GM18873 (cell line): Measurements from ENCODE around the gene CPT1A.

Experiments used
- ATAC-seq: cut with Tn5 transposase; IDR thresholded peaks from one replicate; pipeline ENCODE4 v1.9.1; 2021; ENCODE audit warnings: mild to moderate bottlenecking, moderate library complexity, moderate number of reproducible peaks; ENCODE audit not compliant: unreplicated experiment, low FRiP score

CPT1A gene

DNA sequence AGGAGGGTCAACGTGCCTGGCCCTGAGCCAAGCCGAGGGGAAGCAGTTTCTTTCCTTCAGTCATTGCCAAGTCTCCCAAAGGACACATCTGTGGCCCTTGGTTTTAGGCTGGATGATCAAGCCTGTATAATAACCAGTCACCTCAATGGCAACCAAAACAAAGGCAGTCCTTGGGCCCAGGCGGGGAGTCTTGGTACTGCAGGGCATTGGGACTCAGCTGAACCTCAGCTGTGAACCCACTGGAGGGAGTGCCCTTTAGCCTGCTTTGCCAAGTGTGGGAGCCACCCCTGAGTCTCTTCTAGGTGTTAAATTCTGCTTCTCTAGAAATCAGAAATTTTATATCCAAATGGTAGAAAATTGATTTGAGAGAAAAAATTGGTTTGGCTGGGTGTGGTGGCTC is 36.9 kb downstream of the CPT1A start:
- ATAC-seq: no peak

DNA sequence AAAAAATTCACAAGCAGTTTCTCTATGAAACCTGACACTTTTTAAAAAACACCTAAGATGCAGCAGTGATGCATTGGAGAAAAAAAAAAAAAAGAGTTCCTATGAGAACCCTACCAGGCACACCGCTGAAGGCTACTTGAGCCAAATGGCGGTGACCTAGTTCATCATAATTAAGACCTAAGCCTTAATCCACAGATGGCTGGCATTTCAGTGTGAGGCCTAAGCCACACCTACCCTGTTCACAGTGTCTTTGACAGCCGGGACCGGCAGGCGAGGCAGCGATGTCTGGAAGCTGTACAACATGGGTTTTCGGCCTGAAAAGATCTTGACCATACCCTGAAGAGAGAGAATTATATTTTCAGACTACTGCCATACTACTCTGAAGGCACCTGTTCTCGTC is 38.0 kb downstream of the CPT1A start:
- no peak for ATAC-seq

DNA sequence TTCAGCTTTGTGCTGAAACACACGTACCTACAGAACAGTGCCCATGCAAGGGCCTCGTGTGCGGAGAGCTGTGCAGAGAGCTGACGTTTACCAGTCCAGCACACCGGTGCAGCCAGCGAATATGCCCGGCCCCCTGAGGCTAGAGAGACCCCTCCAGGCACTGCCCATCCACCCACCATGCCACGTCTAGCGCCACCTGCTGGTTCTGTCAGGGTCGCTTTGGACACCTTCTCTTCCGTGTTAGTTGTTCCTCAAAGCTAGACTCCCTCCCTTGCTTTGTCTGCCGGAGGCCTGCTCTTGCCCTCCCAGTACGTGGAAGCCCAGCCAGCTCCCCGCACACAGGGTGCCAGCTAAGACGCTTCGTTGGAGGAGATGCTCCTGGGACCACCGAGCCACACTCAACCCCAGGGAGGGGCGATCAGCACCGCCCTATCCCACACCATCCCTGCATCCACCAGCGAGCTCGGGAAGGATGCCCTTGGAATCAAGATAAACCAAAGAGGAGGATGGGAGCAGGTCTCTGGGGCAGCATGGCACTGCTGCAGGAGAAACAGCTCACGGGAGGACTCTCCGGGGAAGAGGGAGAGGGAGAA is 43.4 kb downstream of the CPT1A start:
- ATAC-seq: no peak

DNA sequence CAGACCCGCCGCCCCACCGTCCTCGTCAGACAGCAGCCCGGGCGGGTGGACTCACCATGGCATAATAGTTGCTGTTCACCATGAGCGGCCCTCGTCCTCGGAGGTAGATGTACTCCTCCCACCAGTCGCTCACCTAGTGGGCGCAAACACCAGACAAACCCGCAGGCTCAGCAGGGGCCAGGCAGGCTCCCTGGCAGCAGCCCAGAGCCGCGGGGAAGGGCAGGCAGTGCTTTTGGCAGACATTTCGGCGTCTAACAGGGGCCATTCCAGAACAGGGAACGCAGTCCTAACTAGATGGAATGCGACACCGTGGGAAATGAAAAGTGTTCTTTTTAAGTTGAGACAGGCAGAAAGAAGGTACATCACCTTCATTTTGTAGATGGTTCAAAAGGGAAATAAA is 44.9 kb downstream of the CPT1A start:
- no peak for ATAC-seq

- ATAC-seq: no peak
Observed at GRCh38 chr11:68792400-68792966, 49.2 kb downstream of the CPT1A start.

DNA sequence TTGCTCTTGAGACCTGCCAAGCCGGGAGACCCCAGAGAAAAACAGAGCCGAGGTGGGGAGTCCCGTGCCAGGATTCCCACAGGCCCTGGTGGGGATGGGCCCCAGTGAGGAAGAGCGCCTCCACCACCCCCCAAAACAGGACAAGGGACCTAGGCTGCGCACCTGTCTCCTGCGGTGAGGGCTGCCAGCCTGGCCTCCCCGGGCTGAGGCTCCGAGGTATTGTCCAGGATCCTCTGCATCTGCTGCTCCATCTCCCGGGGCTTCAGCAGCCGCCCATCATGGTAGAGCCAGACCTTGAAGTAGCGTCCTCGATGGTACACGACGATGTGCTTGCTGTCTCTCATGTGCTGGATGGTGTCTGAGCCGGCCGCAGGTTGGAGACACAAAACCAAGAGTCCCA is 57.1 kb downstream of the CPT1A start:
- no peak for ATAC-seq

DNA sequence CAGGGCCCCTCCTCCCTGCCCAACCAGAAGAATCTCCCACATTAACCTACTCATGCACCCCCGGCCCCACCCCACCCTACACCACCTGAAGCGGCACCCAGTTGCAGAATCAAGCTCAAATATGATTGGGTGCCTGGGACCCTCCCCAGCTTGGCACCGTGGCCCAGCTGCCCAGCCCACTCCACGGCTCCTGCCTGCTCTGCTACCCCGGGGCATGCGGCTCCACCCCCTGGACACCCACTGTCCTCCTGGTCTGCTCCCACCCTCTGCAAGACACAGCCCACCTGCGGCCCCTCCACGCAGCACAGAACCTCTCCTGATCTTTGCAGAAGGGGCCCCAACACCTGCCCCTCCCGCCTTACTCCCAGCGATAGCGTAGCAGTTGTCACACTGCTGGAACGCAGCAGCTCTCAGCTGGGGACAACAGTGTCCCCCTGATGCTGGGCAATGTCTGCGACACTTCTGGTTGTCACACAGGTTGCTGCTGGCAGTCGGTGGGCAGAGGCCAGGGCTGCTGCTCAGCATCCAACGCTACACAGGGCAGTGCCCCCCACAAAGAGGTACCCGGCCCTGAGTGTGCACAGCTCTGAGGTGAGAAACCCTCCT is 58.4 kb downstream of the CPT1A start:
- ATAC-seq: no peak

GRCh38 chr11:68782711-68783110 is 59.0 kb downstream of the CPT1A start:
- no peak for ATAC-seq

DNA sequence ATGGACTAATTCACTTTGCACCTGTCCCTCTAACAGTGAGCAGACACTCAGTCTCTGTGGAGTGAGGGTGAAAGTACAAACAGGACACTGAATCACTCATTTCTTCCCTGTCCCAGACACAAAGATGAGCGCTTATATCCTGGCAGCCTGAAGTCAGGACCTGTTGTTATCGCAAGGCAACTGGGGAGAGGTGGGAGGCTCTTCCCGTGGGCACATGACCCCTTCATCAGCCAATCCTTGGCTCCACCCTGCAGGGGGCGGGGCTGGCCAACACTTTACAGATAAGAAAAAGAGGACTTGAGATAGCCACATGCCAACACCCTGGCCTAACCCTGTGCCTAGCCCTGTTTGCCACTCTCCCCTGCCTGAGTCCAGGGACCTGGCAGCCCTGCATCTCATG is 60.9 kb downstream of the CPT1A start:
- ATAC-seq: no peak

DNA sequence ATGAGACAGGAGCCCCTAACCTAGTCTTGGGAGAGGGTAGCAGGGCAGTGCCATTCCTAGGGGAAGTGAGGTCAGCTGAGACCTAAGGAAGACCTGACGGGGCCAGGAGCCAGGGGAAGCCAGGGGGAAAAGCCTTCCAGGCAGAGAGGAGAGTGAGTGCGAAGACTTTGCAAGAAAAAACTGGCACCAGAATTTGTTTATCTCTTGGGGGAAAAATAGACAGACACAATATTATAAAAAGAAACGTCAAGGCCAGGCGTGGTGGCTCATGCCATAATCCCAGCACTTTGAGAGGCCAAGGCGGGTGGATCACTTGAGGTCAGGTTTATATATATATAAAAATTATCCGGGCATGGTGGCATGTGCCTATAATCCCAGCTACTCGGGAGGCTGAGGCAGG is 63.5 kb downstream of the CPT1A start:
- ATAC-seq: no peak

- ATAC-seq: no peak
Observed at GRCh38 chr11:68776442-68777235, 65.1 kb downstream of the CPT1A start.

DNA sequence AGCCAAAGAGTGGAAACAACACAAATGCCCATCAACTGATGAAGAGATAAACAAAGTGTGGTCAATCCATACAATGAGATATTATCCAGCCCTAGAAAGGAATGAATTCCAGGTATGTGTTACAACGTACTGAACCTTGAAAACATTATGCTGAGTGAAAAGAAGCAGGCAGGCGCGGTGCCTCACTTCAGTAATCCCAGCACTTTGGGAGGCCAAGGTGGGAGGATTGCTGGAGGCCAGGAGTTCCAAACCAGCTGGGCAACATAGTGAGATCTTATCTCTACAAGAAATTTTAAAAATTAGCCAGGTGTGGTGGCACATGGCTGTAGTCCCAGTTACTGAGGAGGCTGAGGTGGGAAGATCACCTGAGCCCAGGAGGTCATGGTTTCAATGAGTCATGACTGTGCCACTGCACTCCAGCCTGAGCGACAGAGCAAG is 65.7 kb downstream of the CPT1A start:
- ATAC-seq: no peak

DNA sequence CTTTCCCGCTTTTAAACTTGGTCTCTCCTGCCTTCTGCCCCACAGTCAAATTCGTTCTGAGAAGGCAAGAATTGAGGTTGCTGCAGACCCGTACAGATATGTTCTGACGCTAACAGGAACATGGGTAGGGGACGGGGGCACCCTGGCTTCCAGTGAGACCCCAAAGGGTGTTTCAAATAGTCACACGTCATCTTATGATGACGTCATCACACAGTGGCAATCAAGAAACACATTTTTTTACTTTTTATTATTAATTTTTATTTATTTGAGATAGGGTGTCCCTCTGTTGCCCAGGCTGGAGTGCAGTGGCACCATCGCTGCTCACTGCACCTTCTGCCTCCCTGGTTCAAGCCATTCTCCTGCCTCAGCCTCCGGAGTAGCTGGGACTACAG is 67.5 kb downstream of the CPT1A start:
- no peak for ATAC-seq

DNA sequence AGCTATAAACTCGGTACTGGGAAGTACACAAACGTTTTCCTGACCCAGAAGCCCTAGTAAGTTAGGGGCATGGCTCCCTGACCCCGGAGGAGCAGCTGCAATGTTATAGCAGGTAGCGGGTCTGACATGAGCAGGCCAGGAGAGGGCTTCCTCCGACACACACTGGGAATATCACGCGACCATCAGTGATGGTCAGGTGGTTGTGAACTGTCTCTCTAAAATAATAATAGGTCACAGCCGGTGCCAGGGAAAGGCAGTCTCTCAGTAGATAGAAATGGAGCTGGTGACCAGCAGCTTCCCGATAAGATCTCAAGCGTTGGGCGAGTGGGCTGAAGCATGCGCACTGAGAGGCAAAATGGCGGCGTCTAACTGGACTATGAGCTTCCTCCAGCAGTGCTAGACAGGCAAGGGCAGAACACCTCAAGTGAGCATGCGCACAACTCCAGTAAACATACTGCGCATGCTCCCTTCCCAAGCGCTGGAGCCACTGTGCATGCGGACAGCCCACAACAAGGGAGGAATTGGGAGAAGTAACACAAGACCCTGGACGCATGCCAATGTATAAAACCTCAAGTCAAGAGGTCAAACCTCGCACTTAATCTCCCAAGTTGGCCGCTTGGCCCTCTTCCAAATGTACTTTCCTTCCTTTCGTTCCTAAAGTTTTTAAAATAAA is 68.1 kb downstream of the CPT1A start:
- no peak for ATAC-seq

DNA sequence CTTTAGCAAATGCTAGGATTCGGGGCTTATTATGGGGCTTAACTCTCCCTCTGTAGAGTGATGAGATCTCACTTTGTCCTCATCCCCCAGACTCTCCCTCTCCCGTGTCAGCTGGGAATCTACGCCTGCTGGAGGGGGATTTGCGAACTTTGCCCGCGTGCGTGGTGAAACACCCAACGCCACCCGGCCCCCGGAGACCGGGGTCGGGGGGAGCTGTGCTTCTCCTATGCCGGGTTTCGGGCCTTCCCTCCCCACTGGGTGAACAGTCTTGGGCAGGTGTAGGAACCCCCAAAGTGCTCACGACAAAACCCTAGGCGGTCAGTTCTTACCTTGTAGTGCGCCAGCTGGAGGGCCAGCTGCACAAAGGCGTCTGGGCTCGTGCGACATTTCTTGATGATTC is 68.8 kb downstream of the CPT1A start:
- ATAC-seq: no peak

GRCh38 chr11:68770781-68771180 is 70.9 kb downstream of the CPT1A start:
- no peak for ATAC-seq

DNA sequence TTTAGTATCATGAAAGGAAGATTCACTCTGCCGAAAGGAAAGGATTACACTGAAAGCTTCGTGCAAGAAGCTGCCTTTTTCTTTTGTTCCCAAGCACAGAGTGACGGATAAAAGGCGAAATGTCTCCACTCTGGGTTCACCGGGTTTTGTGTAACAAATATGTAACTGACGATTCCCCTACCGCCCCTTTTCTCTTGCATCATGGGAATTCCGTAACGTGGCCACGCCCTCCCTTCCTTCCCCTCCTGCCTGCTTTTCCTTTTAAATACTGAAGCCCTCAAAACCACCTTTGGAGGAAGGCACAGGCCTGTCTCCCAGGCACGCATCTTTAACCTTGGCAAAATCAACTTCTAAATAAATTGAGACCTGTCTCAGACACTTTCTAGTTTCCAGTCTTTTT is 74.0 kb downstream of the CPT1A start:
- no peak for ATAC-seq

DNA sequence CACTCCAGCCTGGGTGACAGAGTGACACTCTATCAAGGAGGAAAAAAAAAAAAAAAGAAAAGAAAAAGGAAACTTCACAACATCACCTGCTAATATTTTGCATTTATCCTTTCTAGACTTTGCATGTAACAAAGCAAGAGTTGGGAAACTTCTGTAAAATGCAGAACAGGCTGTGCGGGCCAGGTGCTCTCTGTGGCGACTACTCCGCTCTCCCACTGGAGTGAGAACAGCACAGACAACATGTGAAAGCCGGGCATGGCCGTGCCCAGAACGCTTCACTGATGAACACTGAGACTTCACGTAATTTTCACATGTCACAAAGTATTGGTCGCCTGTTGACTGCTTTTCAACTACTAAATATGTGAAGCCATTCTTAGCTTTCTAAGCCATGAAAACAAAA is 74.9 kb downstream of the CPT1A start:
- ATAC-seq: no peak

DNA sequence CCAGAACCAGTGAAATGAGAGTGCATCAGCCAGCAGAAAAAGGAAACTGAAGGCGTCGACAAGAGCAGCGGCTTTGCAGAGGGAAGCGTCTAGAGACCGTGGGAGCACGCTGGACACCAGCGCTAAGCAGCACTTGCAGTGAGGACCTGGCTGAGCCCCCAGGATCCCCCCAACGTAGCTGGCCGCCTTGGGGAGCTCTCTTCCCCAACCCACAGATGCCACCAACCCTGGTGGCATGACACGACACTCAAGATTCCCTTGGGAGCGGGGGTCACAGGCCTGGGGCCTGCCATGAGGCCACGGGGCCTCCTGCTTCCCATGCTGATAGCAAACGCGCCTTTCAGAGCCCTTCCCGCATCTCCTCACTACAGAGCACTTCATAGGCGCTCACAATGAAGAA is 77.0 kb downstream of the CPT1A start:
- ATAC-seq: no peak

DNA sequence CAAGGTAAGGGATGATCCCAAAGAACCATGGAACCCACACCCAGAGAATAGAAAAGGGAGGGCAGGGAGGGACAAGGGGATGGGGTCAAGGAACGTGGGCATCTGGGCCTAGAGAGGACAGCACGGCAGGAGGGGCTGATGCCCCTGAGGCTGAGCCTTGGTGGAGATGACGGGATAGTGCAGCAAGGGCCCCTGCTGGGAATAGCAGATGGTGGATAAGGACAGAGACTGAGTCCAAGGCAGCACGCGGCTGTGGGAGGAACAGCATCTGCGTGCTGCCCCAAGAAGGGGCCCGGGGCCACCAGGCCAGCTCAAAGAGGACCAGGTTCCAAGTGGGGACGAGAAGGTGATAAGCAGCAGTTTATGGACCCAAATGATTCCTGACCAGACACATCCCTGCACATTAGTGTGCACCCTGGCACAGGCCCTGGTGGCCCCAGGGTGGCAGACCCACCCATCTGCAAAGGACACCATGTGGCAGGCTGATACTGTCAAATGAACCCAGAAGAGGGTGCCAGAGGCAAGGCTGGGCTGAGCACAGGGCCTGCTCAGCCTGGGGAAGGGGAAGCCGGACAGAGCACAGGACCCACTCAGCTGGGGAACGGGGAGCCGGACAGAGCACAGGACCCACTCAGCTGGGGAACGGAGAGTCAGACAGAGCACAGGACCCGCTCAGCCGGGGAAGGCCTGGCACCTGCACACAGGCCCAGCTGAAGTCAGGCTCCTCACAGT is 77.6 kb downstream of the CPT1A start:
- ATAC-seq: no peak
